ENCODE results near the gene HSD3B7. TPM values are rescaled to one million over a fixed set of nuclear protein-coding genes. Genes with fewer than 3 reads are reported as not detected.

HSD3B7 gene
- total RNA-seq, 2 experiments from 2014 or later = 1.5 TPM

DNA sequence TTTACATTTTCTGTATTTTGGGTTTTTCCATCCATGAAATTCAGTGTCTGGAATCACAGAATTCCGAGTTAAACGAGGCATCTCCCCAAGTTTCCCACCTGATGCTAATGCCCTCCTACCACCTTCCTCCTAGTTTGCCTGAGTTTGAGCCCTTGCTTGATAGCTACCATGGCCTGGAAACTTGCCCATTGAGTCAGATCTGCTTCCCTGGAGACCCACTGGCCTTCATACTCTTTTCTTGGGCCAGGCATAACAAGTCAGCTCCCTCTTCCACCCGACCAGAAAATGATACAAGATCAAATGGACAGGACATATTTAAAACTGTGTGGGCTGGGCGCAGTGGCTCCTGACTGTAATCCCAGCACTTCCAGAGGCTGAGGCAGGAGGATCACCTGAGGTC lies 17.2 kb upstream of the HSD3B7 start:
- DNase-seq = no peak
- H3K36me3 Mint-ChIP-seq = peaks cover 40% of the 10 kb centered on the region
- H3K27me3 Mint-ChIP-seq = no peaks in the 10 kb centered on the region
- H3K4me1 Mint-ChIP-seq = no peaks in the 10 kb centered on the region
- no peak overlapping the region for H3K27ac Mint-ChIP-seq
- no peaks in the 10 kb centered on the region for H3K9me3 Mint-ChIP-seq
- H3K4me3 Mint-ChIP-seq = no peak overlapping the region

DNA sequence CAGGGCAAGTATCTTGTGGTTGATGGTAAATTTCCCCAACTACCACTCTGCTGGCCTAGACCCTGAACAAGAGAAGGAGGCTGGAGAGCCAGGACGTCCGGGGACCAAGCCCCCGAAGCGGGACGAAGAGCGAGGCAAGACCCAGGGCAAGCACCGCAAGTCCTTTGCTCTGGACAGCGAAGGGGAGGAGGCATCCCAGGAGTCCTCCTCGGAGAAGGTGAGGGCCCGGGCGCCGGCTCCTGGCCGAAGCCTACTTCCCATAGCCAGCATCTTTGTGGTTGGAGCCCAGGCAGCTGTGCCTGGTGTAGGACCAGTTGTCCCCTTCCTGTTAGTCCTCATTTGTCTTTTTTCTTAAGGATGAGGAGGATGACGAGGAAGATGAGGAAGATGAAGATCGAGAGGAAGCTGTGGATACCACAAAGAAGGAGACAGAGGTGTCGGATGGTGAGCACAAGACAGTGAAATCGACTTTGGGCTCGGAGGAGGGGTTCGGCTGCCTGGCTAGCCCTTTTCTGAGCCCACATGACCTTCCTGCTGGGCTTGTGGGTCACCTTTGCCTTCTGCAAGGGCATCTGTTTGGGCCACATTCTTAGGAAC lies 15.7 kb upstream of the HSD3B7 start:
- H3K27ac Mint-ChIP-seq = no peak overlapping the region
- peaks cover 47% of the 10 kb centered on the region for H3K36me3 Mint-ChIP-seq

DNA sequence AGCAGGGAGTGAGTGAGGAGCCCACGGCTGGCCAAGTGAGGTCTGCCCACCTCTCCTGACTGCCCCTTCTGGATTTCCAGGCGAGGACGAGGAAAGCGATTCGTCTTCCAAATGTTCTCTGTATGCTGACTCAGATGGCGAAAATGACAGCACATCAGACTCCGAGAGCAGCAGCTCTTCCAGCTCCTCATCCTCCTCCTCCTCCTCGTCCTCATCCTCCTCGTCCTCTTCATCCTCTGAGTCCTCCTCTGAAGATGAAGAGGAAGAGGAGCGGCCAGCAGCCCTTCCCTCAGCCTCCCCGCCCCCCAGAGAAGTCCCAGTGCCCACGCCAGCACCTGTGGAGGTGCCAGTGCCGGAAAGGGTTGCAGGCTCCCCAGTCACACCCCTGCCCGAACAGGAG lies 13.7 kb upstream of the HSD3B7 start:
- no peaks in the 10 kb centered on the region for H3K9me3 Mint-ChIP-seq
- no peak overlapping the region for H3K4me3 Mint-ChIP-seq
- H3K27ac Mint-ChIP-seq = no peak overlapping the region
- DNase-seq = no peak
- no peaks in the 10 kb centered on the region for H3K4me1 Mint-ChIP-seq
- H3K27me3 Mint-ChIP-seq = no peaks in the 10 kb centered on the region
- peaks cover 43% of the 10 kb centered on the region for H3K36me3 Mint-ChIP-seq

More for the DNA sequence above, 15.7 kb upstream of the HSD3B7 start:
- DNase-seq = no peak
- H3K9me3 Mint-ChIP-seq = no peaks in the 10 kb centered on the region
- H3K4me3 Mint-ChIP-seq = no peak overlapping the region
- H3K4me1 Mint-ChIP-seq = no peaks in the 10 kb centered on the region
- no peaks in the 10 kb centered on the region for H3K27me3 Mint-ChIP-seq

DNA sequence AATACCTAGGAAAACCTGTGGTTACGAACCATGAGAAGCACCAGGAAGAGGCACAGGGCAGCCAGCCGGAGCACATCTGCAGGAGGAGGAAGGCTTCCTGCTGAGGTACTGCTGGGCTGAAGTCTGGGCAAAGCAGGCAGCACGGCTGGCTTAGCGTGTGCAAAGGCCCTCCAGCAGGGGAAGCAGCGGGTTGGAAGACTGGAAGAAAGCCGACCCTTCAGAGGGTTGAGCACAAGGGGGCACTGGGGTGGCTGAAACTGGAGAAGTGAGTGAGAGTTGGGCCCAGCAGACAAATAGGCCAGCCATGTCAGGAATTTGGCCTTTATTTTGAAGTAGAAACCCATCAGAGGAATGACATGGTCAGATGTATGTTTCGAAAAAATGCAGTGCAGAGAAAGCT lies 12.1 kb upstream of the HSD3B7 start:
- Mint-ChIP-seq H3K27me3 (no peaks in the 10 kb centered on the region), H3K4me1 (no peaks in the 10 kb centered on the region), H3K36me3 (peaks cover 41% of the 10 kb centered on the region), H3K4me3 (no peak overlapping the region), H3K9me3 (no peaks in the 10 kb centered on the region), H3K27ac (no peak overlapping the region)
- no peak for DNase-seq

- DNase-seq = no peak
- Mint-ChIP-seq H3K4me3 (no peak overlapping the region), H3K27me3 (no peaks in the 10 kb centered on the region), H3K27ac (no peak overlapping the region), H3K9me3 (no peaks in the 10 kb centered on the region), H3K36me3 (peaks cover 39% of the 10 kb centered on the region), H3K4me1 (no peaks in the 10 kb centered on the region)
Observed at GRCh38 chr16:30974348-30974747, 10.7 kb upstream of the HSD3B7 start.

GRCh38 chr16:30976486-30976885 lies 8.5 kb upstream of the HSD3B7 start:
- H3K4me1 Mint-ChIP-seq = no peaks in the 10 kb centered on the region
- no peak overlapping the region for H3K27ac Mint-ChIP-seq

DNA sequence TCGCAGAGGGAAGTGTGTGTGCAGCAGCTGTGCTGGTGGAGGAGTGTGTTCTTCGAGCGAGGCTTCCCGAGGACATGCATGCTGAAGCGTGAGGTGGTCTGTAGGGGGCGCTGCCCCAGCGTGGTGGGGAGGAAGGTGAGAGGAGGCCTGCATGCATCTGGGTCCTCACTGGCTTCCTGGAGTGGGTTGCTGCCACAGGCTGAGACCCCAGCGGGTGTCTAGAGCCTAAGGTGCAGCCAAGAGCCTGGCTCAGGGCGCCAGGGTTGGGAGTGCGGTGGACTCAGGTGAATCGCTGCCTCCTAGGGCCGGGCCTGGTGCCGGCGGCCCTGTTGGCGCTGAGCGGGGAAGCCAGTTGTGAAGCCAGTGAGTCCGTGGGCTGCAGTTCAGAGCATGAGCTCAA lies 7.5 kb upstream of the HSD3B7 start:
- no peaks in the 10 kb centered on the region for H3K4me1 Mint-ChIP-seq
- H3K9me3 Mint-ChIP-seq = no peaks in the 10 kb centered on the region
- H3K27me3 Mint-ChIP-seq = no peaks in the 10 kb centered on the region
- H3K27ac Mint-ChIP-seq = no peak overlapping the region
- peaks cover 28% of the 10 kb centered on the region for H3K36me3 Mint-ChIP-seq
- DNase-seq = peak; percentile 31
- H3K4me3 Mint-ChIP-seq = no peak overlapping the region

More at GRCh38 chr16:30976486-30976885, 8.5 kb upstream of the HSD3B7 start:
- H3K27me3 Mint-ChIP-seq = no peaks in the 10 kb centered on the region
- no peak overlapping the region for H3K4me3 Mint-ChIP-seq
- peaks cover 34% of the 10 kb centered on the region for H3K36me3 Mint-ChIP-seq
- H3K9me3 Mint-ChIP-seq = no peaks in the 10 kb centered on the region
- DNase-seq = no peak

DNA sequence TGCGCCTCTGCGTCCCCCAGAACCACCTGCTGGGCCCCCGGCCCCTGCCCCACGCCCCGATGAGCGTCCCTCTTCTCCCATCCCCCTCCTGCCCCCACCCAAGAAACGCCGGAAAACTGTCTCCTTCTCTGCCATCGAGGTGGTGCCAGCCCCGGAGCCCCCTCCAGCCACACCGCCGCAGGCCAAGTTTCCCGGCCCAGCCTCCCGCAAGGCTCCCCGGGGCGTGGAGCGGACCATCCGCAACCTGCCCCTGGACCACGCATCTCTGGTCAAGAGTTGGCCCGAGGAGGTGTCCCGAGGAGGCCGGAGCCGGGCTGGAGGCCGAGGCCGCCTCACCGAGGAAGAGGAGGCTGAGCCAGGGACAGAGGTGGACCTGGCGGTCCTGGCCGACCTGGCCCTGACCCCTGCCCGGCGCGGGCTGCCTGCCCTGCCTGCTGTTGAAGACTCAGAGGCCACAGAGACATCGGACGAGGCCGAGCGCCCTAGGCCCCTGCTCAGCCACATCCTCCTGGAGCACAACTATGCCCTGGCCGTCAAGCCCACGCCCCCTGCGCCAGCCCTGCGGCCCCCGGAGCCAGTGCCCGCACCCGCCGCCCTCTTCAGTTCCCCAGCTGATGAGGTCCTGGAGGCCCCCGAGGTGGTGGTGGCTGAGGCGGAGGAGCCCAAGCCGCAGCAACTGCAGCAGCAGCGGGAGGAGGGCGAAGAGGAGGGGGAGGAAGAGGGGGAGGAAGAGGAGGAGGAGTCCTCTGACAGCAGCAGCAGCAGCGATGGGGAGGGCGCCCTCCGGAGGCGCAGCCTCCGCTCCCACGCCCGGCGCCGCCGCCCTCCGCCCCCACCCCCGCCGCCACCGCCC lies 5.6 kb upstream of the HSD3B7 start:
- H3K4me3 Mint-ChIP-seq = no peak overlapping the region
- no peaks in the 10 kb centered on the region for H3K27me3 Mint-ChIP-seq
- no peak for DNase-seq
- peaks cover 19% of the 10 kb centered on the region for H3K36me3 Mint-ChIP-seq
- no peak overlapping the region for H3K27ac Mint-ChIP-seq
- no peaks in the 10 kb centered on the region for H3K4me1 Mint-ChIP-seq
- H3K9me3 Mint-ChIP-seq = no peaks in the 10 kb centered on the region

- Mint-ChIP-seq H3K9me3 (no peaks in the 10 kb centered on the region), H3K4me1 (no peaks in the 10 kb centered on the region), H3K4me3 (no peak overlapping the region), H3K36me3 (peaks cover 19% of the 10 kb centered on the region), H3K27ac (no peak overlapping the region), H3K27me3 (no peaks in the 10 kb centered on the region)
- no peak for DNase-seq
Observed at GRCh38 chr16:30980023-30980371, 5.0 kb upstream of the HSD3B7 start.

DNA sequence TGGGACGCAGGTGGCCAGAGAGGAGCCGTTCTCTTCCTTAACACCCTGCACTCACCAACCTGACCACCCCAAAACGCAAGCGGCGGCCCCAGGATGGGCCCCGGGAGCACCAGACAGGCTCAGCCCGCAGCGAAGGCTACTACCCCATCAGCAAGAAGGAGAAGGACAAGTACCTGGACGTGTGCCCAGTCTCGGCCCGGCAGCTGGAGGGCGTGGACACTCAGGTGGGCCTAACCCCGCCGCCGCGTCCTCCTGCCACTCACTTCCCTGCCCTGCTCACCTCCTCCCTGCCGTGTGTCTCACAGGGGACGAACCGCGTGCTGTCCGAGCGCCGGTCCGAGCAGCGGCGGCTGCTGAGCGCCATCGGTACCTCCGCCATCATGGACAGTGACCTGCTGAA lies 4.6 kb upstream of the HSD3B7 start:
- H3K9me3 Mint-ChIP-seq = no peaks in the 10 kb centered on the region
- no peaks in the 10 kb centered on the region for H3K27me3 Mint-ChIP-seq
- H3K36me3 Mint-ChIP-seq = peaks cover 19% of the 10 kb centered on the region
- DNase-seq = no peak
- H3K4me1 Mint-ChIP-seq = no peaks in the 10 kb centered on the region
- H3K4me3 Mint-ChIP-seq = no peak overlapping the region
- no peak overlapping the region for H3K27ac Mint-ChIP-seq

GRCh38 chr16:30980959-30981358 lies 4.0 kb upstream of the HSD3B7 start:
- no peaks in the 10 kb centered on the region for H3K27me3 Mint-ChIP-seq
- H3K4me3 Mint-ChIP-seq = no peak overlapping the region
- H3K4me1 Mint-ChIP-seq = no peaks in the 10 kb centered on the region
- H3K36me3 Mint-ChIP-seq = peaks cover 19% of the 10 kb centered on the region
- H3K27ac Mint-ChIP-seq = no peak overlapping the region
- no peak for DNase-seq
- no peaks in the 10 kb centered on the region for H3K9me3 Mint-ChIP-seq

- no peak overlapping the region for H3K27ac Mint-ChIP-seq
Observed at GRCh38 chr16:30982548-30983288, 2.3 kb upstream of the HSD3B7 start.

DNA sequence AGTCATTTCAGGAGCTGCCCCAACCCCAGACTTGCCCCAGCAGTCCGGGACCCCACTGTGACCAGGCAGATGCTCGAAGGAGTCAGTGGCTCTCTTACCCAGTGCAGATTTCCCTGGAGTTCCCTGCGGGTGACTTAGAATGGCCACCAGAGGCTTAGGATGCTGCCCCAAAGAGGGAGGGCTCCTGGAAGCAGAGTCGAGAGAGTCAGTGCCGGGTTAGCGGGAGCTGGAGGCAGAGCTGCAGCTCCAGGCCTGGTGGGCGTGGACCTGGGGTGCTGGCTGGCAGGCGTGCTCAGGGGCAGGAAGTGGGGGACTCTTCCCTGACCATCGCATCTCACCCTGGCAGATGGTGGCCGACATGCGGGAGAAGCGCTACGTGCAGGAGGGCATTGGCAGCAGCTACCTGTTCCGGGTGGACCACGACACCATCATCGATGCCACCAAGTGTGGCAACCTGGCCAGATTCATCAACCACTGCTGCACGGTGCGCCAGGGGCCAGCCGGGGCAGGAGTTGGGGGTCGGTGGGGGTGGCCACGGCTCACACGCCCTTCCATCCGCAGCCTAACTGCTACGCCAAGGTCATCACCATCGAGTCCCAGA lies 1.6 kb upstream of the HSD3B7 start:
- no peaks in the 10 kb centered on the region for H3K9me3 Mint-ChIP-seq
- H3K36me3 Mint-ChIP-seq = peaks cover 11% of the 10 kb centered on the region
- H3K27me3 Mint-ChIP-seq = no peaks in the 10 kb centered on the region
- no peak overlapping the region for H3K4me3 Mint-ChIP-seq
- no peak overlapping the region for H3K27ac Mint-ChIP-seq
- H3K4me1 Mint-ChIP-seq = no peaks in the 10 kb centered on the region
- DNase-seq = no peak

More at GRCh38 chr16:30982548-30983288, 2.3 kb upstream of the HSD3B7 start:
- no peaks in the 10 kb centered on the region for H3K27me3 Mint-ChIP-seq
- H3K36me3 Mint-ChIP-seq = peaks cover 11% of the 10 kb centered on the region
- no peaks in the 10 kb centered on the region for H3K4me1 Mint-ChIP-seq
- H3K4me3 Mint-ChIP-seq = no peak overlapping the region
- no peak for DNase-seq
- H3K9me3 Mint-ChIP-seq = no peaks in the 10 kb centered on the region

- H3K27me3 Mint-ChIP-seq = no peaks in the 10 kb centered on the region
- H3K4me1 Mint-ChIP-seq = no peaks in the 10 kb centered on the region
- no peak overlapping the region for H3K27ac Mint-ChIP-seq
- H3K4me3 Mint-ChIP-seq = no peak overlapping the region
- no peaks in the 10 kb centered on the region for H3K9me3 Mint-ChIP-seq
- DNase-seq = no peak
- H3K36me3 Mint-ChIP-seq = peaks cover 8% of the 10 kb centered on the region
Observed at GRCh38 chr16:30983898-30984610, 953 bp upstream of the HSD3B7 start.
